Pulmonary artery endothelial cell (primary cell): ENCODE data around the gene ATP5IF1. TPM values are rescaled to one million over a fixed set of nuclear protein-coding genes. Genes with fewer than 3 reads are reported as not detected.

Experiments used
- DNase-seq: peaks from one replicate; pipeline ENCODE4 v3.0.0-alpha.2; 2011; ENCODE audit warnings: low read depth, low spot score
- total RNA-seq: library from RNA; depleted of rRNA; stranded (reverse); fragments of >200 nt; gene quantifications from 2 replicates; pipeline ENCODE4 v1.2.3, GENCODE V29; 2014

The ATP5IF1 gene
- total RNA-seq, 1 donor from 2014 or later: 140 TPM

- DNase-seq: no peak
These were observed 865 bp downstream of the ATP5IF1 start for GRCh38 chr1:28236656-28237322.

DNA sequence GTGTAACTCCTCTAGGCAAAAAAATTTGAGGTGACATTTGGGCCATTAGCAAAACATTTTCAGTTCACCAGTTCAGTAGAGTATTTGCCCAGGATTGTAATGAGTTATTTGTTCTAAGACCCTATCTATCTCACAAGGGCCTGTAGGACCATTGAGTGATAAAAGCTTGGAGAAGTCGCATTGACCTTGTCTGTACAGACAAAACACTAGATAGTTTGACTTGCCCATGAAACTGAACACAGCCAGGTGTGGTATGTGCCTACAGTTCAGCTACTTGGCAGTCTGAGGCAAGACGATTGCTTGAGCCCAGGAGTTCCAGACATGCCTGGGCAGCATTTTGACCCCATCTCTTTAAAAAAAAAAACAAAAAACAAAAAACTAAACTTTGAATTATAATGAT is 3.1 kb downstream of the ATP5IF1 start:
- no peak for DNase-seq

DNA sequence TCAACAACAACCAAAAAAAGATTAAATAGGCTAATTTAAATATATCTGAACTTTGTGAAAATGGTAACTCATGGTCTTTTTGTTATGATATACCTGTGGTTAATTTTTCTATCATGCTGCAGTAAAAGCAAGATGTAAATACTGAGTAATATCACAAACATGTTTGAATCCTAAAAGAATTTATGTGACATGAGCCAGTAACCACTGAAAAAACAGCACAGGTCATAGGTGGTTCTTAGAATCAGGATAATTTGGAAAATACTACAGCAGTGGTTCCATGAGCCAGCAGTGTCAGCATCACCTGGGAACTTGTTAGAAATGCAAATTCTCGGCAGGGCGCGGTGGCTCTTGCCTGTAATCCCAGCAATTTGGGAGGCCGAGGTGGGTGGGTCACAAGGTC is 4.1 kb downstream of the ATP5IF1 start:
- DNase-seq: no peak

DNA sequence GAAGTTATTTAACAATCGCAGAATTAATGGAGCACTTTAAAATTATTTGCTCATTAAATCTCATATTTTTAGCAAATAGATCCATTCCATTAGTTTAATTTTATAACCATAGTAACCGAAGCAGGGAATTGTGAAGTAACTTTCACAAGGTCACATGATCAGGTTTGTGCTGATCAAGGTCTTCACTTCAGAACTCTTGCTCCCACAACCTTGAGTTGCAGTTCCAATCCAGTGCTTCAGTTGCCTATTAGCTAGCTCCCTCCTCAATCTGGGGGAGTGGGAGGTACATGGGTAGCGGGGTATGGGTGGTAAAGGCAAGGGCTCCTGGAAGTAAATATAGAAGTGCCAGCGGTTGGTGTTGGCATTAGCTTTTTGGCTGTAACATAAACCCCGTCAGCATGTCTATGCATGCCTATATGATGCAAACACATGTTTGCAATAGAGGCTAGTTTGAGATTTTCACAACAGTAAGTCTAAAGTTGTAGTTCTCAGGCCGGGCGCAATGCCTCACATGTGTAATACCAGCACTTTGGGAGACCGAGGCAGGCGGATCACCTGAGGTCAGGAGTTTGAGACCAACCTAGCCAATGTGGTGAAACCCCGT is 5.8 kb downstream of the ATP5IF1 start:
- DNase-seq: no peak

DNA sequence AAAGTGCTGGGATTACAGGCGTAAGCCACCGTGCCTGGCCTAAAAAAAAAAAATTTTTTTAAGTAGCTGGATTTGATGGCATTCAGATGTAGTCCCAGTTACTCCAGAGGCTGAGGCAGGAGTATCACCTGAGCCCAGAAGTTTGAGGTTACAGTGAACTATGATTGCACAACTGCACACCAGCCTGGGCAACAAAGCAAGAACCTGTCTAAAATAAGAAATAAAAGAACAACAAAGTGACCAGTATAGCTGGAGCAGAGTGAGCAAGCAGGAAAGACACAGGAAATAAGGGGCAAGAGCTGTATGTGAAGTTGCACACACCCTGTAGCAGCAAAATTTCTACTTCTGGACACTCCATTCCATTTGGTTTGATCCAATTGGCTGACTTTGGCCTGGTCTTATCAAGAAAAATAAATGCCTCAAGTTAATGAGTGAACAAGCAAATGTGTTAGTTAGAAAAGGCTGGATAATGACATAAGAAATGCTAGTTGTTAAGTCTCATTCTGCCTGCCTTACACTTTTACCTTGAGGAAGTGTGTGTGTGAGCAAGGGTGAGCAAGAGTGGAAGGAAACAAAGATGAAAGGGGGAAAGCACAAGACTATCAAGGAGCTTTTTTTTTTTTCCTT is 7.9 kb downstream of the ATP5IF1 start:
- DNase-seq: no peak

DNA sequence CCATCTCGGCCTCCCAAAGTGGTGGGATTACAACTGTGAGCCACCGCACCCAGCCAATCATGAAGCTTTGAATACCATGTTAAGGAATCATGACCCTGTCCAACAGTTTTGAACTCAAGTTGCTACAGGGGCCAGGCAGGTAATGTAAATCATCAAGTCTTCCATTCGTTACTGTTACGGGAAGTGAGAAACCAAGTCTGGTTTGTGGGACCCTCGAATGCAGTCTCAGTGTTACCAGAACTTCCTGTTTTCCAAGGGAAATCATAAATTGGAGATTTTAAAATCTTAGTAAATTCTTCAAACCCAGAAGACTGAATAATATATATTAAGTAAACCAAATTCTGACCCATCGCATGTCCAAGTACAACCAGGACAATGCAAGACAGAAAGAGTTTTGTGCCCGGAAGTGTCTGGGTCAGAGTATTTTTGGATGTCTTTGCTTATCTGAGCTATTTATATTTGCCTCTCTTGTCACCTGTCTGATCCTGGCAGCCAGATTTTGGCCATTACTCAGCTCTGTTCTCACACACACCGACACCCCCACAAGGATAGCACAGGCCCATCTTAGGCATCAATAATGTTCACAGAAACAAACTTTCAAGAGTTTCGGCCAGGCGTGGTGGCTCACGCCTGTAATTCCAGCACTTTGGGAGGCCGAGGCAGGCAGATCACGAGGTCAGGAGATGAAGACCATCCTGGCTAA is 8.8 kb downstream of the ATP5IF1 start:
- no peak for DNase-seq

DNA sequence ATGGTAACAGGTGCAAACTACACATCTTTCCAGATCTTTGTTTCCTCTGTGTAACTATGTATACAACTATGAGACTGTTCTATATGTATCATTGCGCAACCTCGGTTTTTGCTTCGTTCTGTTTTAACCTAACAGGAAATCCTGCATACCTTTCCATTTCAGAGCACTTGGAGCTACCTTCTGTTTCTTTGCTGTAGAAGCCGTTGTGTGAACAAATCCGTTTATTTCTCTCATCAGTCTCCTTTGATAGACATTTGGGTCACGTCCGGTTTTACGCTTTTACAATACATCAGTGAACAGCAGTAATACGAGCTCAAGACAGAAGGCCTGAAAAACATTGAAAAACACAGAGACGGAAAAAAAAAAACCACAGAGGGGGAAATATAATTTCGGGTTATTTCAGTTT is 10.5 kb downstream of the ATP5IF1 start:
- no peak for DNase-seq

- no peak for DNase-seq
These were observed 11.8 kb downstream of the ATP5IF1 start for GRCh38 chr1:28247612-28248272.

GRCh38 chr1:28248273-28249012 is 12.5 kb downstream of the ATP5IF1 start:
- no peak for DNase-seq

DNA sequence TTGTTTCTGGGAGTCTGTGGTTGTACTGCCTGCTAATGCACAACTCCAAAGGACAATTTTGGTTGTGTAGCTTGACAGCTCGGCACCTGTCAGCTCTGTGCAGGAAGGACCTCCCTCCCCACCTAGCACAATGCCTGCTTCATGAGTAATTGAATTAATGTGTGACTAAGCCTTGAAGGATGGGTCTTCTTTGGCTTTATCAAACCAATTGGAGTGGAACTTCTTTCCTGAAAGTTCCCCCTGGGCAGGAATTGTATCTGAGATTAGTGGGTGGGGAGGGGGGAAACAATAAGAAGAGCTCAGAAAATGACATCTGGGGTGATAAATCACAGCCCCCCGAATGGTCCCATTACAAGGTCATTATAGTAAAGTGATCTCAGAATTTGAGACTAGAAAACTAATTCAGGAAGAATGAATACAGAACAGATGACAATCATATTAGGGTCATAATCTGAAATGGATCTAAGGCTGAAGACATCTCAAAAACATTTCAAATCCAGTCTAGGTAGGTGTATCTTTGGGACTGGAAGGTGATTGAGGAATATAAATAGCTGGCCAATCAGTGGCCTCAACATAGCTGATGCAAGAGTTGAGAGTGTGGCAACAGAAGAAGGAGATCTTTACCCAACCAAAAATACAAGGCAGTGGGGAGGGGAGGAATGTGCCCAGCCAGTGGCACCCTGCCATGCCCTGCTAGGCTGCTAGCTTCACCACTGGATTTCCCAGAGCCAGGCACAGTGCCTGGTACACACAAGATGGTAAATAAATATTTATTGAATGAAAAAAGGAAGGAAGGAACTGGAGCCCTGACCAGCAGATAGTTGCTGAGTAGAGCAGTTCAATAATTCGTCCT is 13.3 kb downstream of the ATP5IF1 start:
- DNase-seq: no peak

- DNase-seq: no peak
These were observed 14.0 kb downstream of the ATP5IF1 start for GRCh38 chr1:28249866-28250295.

- no peak for DNase-seq
These were observed 20.4 kb downstream of the ATP5IF1 start for GRCh38 chr1:28256197-28256827.

- DNase-seq: no peak
These were observed 21.8 kb downstream of the ATP5IF1 start for GRCh38 chr1:28257736-28258135.

DNA sequence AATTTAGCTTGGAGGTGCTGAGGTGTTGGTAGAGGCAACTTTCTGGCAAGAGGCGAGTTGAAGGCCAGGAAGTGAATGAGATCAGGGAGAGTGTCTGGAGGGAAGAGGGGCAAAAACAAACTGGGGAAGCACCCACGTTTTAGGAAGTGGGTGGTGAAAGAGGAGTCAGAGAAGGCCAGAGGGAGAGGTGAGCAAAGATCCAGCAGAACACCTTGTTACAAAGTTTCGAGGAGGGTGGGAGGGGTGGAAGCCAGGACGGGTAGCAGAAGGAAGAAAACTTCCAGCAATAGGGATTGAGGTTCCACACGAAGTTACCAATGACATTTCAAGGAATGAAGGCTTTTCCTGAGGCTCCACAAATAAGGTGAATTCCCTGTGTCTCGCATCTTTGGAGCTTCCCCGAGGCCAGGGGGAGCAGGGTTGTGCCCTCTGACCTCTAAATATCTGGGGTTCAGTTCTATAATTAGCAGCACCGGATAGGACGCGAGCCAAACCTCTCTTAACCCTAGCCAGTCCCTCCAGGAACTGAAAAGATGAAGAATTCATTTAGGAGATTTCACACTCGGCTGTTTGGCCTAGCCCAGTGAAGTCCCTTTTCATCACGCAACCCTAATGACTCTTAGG is 22.8 kb downstream of the ATP5IF1 start:
- no peak for DNase-seq

- DNase-seq: peak; percentile 85
These were observed 23.5 kb downstream of the ATP5IF1 start, which contains the start of gene SESN2 for GRCh38 chr1:28259252-28259933. Gene SESN2, plus strand, starts transcription at chr1:28259518. Its CDS starts 330 bp downstream, at chr1:28259848.

GRCh38 chr1:28259934-28260802 is 24.2 kb downstream of the ATP5IF1 start:
- DNase-seq: peak; percentile 57

GRCh38 chr1:28260803-28261174 is 24.9 kb downstream of the ATP5IF1 start:
- DNase-seq: no peak
